HL-60 (cell line): ENCODE data around the gene GANC.

Experiments used
- GABPA ChIP-seq: IDR thresholded peaks from 2 replicates; pipeline ENCODE4 v1.6.1; 2012; ENCODE audit warnings: low read depth
- POLR2AphosphoS5 ChIP-seq: IDR thresholded peaks from 2 replicates; pipeline ENCODE4 v1.6.1; 2012; ENCODE audit warnings: low read depth
- SPI1 ChIP-seq: IDR thresholded peaks from 2 replicates; pipeline ENCODE4 v1.6.1; 2012; ENCODE audit warnings: low read depth, mild to moderate bottlenecking, borderline replicate concordance
- TF ChIP-seq, protein P1 (sequence below): IDR thresholded peaks from one replicate; pipeline ENCODE4 v1.5.1; 2011; ENCODE audit warnings: low read length, control low read depth, inconsistent platforms; ENCODE audit not compliant: insufficient read depth
- TF ChIP-seq, protein P2 (sequence below): IDR thresholded peaks from 2 replicates; pipeline ENCODE4 v1.6.1; 2012; ENCODE audit warnings: low read depth; ENCODE audit not compliant: insufficient replicate concordance

DNA sequence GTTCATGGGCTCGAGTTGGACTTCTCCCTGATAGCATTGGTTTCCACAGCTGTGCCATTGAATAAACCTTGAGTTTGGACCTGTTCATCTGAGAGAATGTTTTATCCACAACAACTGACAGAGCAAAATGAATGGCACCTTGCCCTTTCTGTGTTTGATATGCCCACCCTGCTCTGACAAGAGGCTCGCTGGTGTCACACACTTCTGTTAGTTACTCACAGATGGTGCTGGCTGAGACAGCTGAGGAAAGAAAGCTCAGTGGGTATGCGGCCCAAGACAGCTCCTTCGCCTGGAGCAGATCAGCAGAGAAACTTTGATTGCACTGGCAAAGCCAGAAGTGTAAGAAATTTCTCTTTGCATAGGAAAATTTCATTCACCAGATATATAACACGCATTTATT is 83.8 kb downstream of the GANC start:
- TF ChIP-seq, protein P1, sequence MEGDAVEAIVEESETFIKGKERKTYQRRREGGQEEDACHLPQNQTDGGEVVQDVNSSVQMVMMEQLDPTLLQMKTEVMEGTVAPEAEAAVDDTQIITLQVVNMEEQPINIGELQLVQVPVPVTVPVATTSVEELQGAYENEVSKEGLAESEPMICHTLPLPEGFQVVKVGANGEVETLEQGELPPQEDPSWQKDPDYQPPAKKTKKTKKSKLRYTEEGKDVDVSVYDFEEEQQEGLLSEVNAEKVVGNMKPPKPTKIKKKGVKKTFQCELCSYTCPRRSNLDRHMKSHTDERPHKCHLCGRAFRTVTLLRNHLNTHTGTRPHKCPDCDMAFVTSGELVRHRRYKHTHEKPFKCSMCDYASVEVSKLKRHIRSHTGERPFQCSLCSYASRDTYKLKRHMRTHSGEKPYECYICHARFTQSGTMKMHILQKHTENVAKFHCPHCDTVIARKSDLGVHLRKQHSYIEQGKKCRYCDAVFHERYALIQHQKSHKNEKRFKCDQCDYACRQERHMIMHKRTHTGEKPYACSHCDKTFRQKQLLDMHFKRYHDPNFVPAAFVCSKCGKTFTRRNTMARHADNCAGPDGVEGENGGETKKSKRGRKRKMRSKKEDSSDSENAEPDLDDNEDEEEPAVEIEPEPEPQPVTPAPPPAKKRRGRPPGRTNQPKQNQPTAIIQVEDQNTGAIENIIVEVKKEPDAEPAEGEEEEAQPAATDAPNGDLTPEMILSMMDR = no peak
- TF ChIP-seq, protein P2, sequence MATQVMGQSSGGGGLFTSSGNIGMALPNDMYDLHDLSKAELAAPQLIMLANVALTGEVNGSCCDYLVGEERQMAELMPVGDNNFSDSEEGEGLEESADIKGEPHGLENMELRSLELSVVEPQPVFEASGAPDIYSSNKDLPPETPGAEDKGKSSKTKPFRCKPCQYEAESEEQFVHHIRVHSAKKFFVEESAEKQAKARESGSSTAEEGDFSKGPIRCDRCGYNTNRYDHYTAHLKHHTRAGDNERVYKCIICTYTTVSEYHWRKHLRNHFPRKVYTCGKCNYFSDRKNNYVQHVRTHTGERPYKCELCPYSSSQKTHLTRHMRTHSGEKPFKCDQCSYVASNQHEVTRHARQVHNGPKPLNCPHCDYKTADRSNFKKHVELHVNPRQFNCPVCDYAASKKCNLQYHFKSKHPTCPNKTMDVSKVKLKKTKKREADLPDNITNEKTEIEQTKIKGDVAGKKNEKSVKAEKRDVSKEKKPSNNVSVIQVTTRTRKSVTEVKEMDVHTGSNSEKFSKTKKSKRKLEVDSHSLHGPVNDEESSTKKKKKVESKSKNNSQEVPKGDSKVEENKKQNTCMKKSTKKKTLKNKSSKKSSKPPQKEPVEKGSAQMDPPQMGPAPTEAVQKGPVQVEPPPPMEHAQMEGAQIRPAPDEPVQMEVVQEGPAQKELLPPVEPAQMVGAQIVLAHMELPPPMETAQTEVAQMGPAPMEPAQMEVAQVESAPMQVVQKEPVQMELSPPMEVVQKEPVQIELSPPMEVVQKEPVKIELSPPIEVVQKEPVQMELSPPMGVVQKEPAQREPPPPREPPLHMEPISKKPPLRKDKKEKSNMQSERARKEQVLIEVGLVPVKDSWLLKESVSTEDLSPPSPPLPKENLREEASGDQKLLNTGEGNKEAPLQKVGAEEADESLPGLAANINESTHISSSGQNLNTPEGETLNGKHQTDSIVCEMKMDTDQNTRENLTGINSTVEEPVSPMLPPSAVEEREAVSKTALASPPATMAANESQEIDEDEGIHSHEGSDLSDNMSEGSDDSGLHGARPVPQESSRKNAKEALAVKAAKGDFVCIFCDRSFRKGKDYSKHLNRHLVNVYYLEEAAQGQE = no peak
- TF ChIP-seq SPI1 (no peak), POLR2AphosphoS5 (no peak), GABPA (no peak)
